NCI-H345 treated with DMSO at 0.1 percent for 48 hours (cell line): ENCODE measurements around the gene UBE2D2.

ENCODE experiments used
- DNase-seq: peaks from one replicate; lab custom pipeline; 2025; ENCODE audit not compliant: unreplicated experiment; lab: John Stamatoyannopoulos, UW

The UBE2D2 gene

DNA sequence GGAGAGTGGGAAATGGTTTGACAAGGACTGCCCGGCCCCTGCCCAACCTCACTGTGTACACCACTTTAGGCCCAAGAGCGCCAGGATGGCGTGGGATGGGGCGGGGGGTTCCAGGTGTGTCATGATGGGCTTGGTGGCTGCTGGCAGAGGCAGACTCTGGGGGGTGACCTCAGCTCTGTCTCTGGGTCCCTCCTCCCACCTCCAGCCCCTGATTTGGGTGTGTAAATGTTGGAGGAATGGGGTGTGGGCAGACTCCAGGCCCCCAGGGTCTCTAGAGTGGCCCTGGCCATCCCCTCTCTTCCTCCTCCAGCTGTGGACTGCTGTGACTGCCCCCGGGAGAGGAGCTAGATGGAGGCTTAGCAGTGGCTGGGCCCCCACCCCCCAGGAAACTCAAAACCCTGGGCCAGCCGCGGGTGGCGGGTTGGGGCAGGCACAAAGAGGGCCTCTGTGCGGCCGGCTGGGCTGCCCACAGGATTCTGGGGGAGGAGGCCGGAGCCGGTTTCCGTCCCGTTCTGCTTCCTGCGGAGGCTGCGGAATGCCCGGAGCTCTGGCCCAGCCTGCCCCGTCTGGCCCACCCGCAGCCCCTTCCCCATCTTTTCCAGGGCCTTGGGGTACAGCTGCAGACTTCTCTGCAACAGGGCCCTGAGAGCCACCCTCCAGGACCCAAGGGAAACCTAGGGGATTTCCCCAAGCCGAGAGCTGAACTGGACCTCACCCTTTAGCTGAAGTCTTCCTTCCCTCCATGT, 110.1 kb downstream of the UBE2D2 start:
- DNase-seq = no peak

DNA sequence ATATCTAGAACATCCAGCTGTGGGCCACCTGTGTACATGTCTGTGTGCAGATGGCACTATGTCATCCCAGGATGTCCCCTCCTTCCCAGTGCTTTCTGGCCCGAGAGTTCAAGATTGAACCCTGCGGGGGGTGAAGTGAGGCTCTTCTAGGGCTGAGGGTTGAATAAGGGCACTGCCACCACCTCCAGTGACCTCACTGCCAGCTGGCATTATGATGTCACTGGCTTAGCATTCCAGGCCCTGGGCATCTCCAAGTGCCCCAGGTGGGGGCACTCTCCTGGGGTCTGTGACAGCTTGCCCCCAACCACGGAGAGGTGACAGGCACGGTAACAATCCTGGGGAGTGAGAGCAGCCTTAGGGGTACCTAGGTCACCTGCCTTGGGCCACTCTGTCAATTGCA, 114.1 kb downstream of the UBE2D2 start:
- DNase-seq = no peak

DNA sequence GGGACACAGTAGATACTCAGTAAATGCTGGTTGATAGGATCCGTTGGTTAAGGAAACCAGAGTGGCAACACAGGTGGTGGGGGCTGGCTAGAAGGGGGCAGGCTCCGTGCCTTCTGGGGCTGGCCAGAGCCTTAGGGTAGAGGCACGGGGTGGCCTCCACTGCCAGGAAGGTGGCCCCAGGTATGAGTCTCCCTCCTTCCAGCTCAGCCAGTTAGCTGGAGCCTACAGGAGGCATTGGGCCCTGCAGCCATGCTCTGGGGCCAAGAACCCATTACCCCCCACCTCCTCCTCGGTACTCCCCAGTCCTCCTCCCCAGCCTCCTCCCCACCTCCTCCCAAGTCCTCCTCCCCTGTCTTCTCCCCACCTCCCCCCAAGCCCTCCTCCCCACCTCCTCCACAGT, 114.7 kb downstream of the UBE2D2 start:
- no peak for DNase-seq

DNA sequence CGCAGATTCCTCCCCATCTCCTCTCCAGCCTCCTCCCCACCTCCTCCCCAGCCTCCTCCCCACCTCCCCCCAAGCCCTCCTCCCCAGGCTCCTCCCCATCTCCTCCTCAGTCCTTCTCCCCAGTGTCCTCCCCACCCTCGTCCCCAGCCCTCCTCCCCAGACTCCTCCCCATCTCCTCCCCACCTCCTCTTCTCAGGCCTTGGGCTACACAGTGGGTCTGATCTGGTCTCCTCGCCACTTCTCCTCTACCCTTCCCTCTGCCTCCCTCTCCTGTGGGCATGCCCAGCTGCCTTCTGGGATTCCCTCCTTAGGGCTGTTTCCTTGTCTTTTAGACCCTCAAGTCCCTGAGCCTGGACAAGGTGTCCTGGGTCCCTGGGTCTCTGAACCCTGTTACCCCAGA, 115.3 kb downstream of the UBE2D2 start:
- DNase-seq = no peak

DNA sequence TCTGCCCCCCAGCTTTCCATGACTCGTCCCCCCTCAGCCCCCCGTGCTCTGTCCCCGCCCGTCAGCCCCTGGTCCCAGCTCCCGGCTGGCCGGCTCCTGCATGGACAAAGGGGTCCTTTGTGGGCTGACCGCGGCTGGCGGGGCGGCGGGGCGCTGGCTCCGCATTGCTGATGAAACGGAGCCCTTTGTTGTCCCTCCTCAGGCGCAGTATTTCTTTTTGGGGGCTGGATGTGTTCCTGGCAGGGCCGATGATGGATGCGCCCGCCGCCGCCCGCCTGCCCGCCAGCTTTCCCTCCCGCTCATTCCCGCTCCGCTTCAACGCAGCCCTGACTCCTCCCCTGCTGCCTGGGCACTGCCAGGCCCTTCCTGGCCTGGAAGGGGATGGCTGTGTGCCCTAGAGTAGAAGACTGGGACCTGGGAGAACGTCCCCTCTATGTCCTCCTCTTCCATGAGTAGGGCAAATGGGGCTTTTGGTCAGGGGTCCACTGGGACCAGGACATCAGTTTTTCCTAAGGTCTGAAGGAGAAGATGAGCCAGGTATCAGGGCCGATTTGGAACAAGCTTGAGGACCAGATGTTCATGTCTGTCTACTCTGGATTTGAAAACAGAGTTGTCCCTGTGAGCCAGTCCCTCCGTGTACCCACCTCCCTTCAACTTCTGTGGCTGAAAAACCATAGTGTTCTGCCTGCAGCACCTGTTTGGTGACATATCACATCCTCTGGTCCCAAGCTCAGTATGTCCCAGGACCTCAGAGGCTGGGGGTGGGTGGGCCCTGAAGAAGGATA, 116.0 kb downstream of the UBE2D2 start:
- no peak for DNase-seq
